ENCODE results near the gene SRC. TPM values are rescaled to one million over a fixed set of nuclear protein-coding genes. Genes with fewer than 3 reads are reported as not detected.
A peak's percentile ranks its signal among the peaks of the same experiment; 100 is the strongest.

SRC gene
- total RNA-seq, 1 donor from 2014 or later, result 25.1 TPM

GRCh38 chr20:37380864-37381579 lies 35.1 kb downstream of the SRC start:
- peaks cover 11% of the 10 kb centered on the region for H3K4me1 Mint-ChIP-seq (ENCODE audit: low read depth)
- H3K9me3 Mint-ChIP-seq (ENCODE audit: low read depth), result no peaks in the 10 kb centered on the region
- peak overlapping the region; percentile 59 for H3K27ac Mint-ChIP-seq (ENCODE audit: unreplicated experiment)
- no peak overlapping the region for H3K4me3 Mint-ChIP-seq (ENCODE audit: unreplicated experiment)
- no peaks in the 10 kb centered on the region for H3K27me3 Mint-ChIP-seq (ENCODE audit: low read depth)
- peaks cover 6% of the 10 kb centered on the region for H3K36me3 Mint-ChIP-seq (ENCODE audit: low read depth)
- no peak for TF ChIP-seq CTCF (IDR thresholded peaks at IDR 0.05)
- DNase-seq (ENCODE audit: low spot score), result peak; percentile 58

DNA sequence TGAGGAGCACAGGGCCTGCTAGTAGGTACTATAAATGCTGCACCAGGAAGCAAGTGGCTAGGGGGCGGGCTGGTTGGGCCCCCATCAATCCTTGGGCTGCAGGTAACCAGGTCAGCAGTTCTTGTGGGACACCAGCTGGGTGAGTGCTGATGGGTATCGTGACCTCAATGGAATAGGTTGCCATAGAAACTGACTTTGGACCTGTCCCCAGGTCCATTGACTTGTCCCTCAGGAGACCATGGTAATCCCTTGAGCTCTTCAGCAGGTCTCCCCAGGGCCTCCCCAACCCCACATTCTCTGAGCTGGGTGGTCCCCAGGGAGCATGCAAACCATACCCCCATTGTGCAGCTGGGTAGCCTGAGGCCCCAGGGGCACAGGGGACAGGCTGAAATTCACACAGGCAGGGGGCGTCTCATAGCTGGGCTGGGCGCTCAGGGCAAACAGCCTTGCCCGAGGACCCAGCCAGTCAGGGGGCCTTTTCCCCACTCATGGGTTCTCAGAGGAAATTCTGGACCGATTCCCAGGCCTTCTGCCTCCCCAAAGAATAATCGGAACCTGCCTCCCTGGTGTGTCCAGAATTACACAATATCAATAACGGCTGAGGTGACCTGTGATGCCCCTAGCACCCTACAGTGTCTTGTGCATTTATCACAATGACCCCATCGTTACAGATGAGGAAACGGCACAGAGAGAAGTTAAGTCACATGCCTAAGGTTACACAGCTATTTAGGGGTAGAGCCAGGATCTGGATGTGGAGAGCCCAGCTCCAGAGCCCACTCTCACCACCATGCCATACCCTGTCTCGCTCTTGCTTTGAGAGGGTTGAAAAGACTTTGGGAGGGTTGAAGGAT lies 35.9 kb downstream of the SRC start:
- peak; percentile 44 for DNase-seq (ENCODE audit: low spot score)
- no peaks in the 10 kb centered on the region for H3K27me3 Mint-ChIP-seq (ENCODE audit: low read depth)
- no peak overlapping the region for H3K4me3 Mint-ChIP-seq (ENCODE audit: unreplicated experiment)

DNA sequence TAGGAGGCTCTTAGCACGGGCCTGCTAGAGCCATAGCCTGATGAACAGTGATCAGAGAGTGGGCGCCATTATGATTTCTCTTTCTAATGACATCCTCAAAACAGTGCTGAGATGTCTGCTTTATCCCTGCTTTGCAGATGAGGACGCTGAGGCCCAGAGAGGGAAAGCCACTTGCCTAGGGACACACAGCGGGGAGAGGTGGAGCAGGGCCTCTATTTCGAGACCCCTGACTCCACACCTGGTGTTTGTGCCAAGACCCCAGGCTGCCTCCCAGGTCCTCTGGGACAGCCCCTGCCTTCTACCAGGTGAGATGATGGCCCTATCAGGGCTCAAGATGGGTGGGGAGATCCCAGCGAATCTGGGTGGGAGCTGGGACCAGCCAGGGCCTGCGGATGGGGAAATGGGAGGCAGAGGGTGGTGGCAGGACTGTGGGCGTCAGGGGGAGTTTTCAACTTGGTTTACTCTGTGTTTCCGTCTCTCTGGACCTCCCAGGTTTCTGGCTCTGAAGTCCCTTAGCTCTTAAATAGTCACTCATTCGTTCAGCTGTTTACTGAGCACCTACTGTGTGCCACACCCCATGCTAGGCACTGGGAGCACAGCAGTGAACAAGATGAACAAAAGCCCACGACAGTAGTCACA lies 36.7 kb downstream of the SRC start:
- Mint-ChIP-seq H3K27ac (ENCODE audit: unreplicated experiment) (no peak overlapping the region), H3K36me3 (ENCODE audit: low read depth) (peaks cover 4% of the 10 kb centered on the region)
- no peak for TF ChIP-seq CTCF (IDR thresholded peaks at IDR 0.05)

More for the DNA sequence above, 35.9 kb downstream of the SRC start:
- Mint-ChIP-seq H3K9me3 (ENCODE audit: low read depth) (no peaks in the 10 kb centered on the region), H3K36me3 (ENCODE audit: low read depth) (peaks cover 6% of the 10 kb centered on the region), H3K4me1 (ENCODE audit: low read depth) (peaks cover 11% of the 10 kb centered on the region), H3K27ac (ENCODE audit: unreplicated experiment) (no peak overlapping the region)
- no peak for TF ChIP-seq CTCF (IDR thresholded peaks at IDR 0.05)

GRCh38 chr20:37383229-37383989 lies 37.5 kb downstream of the SRC start:
- TF ChIP-seq CTCF (IDR thresholded peaks at IDR 0.05), result no peak
- no peaks in the 10 kb centered on the region for H3K27me3 Mint-ChIP-seq (ENCODE audit: low read depth)
- peaks cover 11% of the 10 kb centered on the region for H3K4me1 Mint-ChIP-seq (ENCODE audit: low read depth)
- H3K9me3 Mint-ChIP-seq (ENCODE audit: low read depth), result no peaks in the 10 kb centered on the region
- peaks cover 4% of the 10 kb centered on the region for H3K36me3 Mint-ChIP-seq (ENCODE audit: low read depth)
- DNase-seq (ENCODE audit: low spot score), result peak; percentile 26
- no peak overlapping the region for H3K27ac Mint-ChIP-seq (ENCODE audit: unreplicated experiment)
- no peak overlapping the region for H3K4me3 Mint-ChIP-seq (ENCODE audit: unreplicated experiment)

More for the DNA sequence above, 36.7 kb downstream of the SRC start:
- no peaks in the 10 kb centered on the region for H3K9me3 Mint-ChIP-seq (ENCODE audit: low read depth)
- no peak overlapping the region for H3K4me3 Mint-ChIP-seq (ENCODE audit: unreplicated experiment)
- no peaks in the 10 kb centered on the region for H3K27me3 Mint-ChIP-seq (ENCODE audit: low read depth)
- H3K4me1 Mint-ChIP-seq (ENCODE audit: low read depth), result peaks cover 11% of the 10 kb centered on the region
- DNase-seq (ENCODE audit: low spot score), result peak; percentile 54

Measured in chondrocyte (in vitro differentiated cells).